Tibial nerve (tissue), 4 donors: Measurements from ENCODE around the gene CTSS. TPM values are rescaled to one million over a fixed set of nuclear protein-coding genes. Genes with fewer than 3 reads are reported as not detected.

Source experiments
- DNase-seq, 2 donors: peaks; one replicate each; pipeline ENCODE4 v3.0.0-alpha.2; 2019; ENCODE audit warnings: low spot score in 2 of 2
- H3K27ac ChIP-seq, 4 donors: fragments of 200-600 bp; sonication (generic) in 3 of 4; one replicate each; pipeline ENCODE4 v1.5.1; 2017 to 2019; ENCODE audit warnings: mild to moderate bottlenecking in 1 of 4
- H3K27me3 ChIP-seq, 2 donors: fragments of 200-600 bp; sonication (generic) in 1 of 2; one replicate each; pipeline versions ENCODE4 v1.5.1 to v1.6.0; 2017 to 2019
- H3K36me3 ChIP-seq, 3 donors: fragments of 200-600 bp; sonication (generic); one replicate each; pipeline ENCODE4 v1.5.1; 2018 to 2019
- H3K4me1 ChIP-seq, 4 donors: fragments of 200-600 bp; sonication (generic) in 3 of 4; one replicate each; pipeline ENCODE4 v1.5.1; 2017 to 2019
- H3K4me3 ChIP-seq, 4 donors: fragments of 200-600 bp; sonication (generic) in 3 of 4; one replicate each; pipeline ENCODE4 v1.5.1; 2017 to 2019; ENCODE audit warnings: mild to moderate bottlenecking in 1 of 4, moderate library complexity in 1 of 4
- H3K9me3 ChIP-seq, 4 donors: fragments of 200-600 bp; sonication (generic) in 3 of 4; one replicate each; pipeline ENCODE4 v1.5.1; 2017 to 2019
- EP300 ChIP-seq, 2 donors: sonication (generic); formaldehyde crosslinking; IDR thresholded peaks; one replicate each; pipeline ENCODE4 v1.6.1; 2017; ENCODE audit warnings: antibody characterized with exemption in 2 of 2, mild to moderate bottlenecking in 1 of 2
- POLR2A ChIP-seq, 2 donors: fragments of 450-650 bp; IDR thresholded peaks; one replicate each; pipeline ENCODE4 v1.6.1; 2017; ENCODE audit warnings: antibody characterized with exemption in 2 of 2, mild to moderate bottlenecking in 2 of 2, moderate library complexity in 2 of 2
- WGBS, 2 donors: methylation state at CpG; one replicate each; pipeline ENCODE4 v1.1.5; 2018; 5-methylcytosine and 5-hydroxymethylcytosine counted together
- small RNA-seq: library from RNA; depleted of rRNA; stranded (forward); fragments of <200 nt; gene quantifications from one replicate; pipeline ENCODE3, GENCODE V24; 2016
- total RNA-seq, 4 donors: library from RNA; depleted of rRNA; stranded (reverse); fragments of >200 nt; gene quantifications; one replicate each; pipeline ENCODE4 v1.1.0, GENCODE V29; 2016
- TF ChIP-seq, protein P1 (sequence below), 5 experiments: fragments of 200-600 bp in 3 of 5; fragments of 450-650 bp in 2 of 5; sonication (generic) in 3 of 5; IDR thresholded peaks; one replicate each; pipeline ENCODE4 v1.5.1; 2016 to 2019; ENCODE audit warnings: antibody characterized with exemption in 5 of 5, mild to moderate bottlenecking in 3 of 5, moderate library complexity in 2 of 5

CTSS gene
- total RNA-seq, 4 donors from 2014 or later = 29.7 to 57.7 (median 41.3) TPM

DNA sequence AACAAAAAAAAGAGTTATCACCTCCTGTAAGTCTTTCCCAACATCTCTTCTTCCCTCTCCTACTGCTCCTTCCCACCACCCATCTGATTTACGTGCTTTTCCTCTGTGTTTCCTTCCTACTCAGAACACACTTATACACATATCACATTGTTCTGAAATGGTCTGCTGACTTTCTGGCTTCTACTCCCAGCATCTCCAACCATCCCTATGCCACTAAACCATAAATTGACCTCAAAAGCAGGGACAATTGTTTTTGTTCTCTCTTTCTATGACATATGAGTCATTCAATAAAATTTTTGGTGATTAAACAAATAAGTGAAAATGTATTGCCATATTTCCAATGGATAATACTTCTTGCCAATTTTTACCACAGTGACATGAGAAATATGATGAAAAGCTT, 76.8 kb downstream of the CTSS start:
- no peaks in the 10 kb centered on the region for H3K27me3 ChIP-seq
- H3K9me3 ChIP-seq = no peaks in the 10 kb centered on the region
- H3K27ac ChIP-seq = peak overlapping the region in 2 of 4 donors; percentile 13 to 32
- DNase-seq = no peak
- peaks cover 0 to 52% (median 0%) of the 10 kb centered on the region in 3 donors for H3K36me3 ChIP-seq
- peaks cover 0 to 23% (median 0%) of the 10 kb centered on the region in 4 donors for H3K4me1 ChIP-seq
- no peak overlapping the region for H3K4me3 ChIP-seq
- TF ChIP-seq POLR2A (IDR thresholded peaks at IDR 0.05) (no peak), EP300 (IDR thresholded peaks at IDR 0.05) (peak in 1 of 2 donors; percentile 35)
- TF ChIP-seq, protein P1, sequence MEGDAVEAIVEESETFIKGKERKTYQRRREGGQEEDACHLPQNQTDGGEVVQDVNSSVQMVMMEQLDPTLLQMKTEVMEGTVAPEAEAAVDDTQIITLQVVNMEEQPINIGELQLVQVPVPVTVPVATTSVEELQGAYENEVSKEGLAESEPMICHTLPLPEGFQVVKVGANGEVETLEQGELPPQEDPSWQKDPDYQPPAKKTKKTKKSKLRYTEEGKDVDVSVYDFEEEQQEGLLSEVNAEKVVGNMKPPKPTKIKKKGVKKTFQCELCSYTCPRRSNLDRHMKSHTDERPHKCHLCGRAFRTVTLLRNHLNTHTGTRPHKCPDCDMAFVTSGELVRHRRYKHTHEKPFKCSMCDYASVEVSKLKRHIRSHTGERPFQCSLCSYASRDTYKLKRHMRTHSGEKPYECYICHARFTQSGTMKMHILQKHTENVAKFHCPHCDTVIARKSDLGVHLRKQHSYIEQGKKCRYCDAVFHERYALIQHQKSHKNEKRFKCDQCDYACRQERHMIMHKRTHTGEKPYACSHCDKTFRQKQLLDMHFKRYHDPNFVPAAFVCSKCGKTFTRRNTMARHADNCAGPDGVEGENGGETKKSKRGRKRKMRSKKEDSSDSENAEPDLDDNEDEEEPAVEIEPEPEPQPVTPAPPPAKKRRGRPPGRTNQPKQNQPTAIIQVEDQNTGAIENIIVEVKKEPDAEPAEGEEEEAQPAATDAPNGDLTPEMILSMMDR (IDR thresholded peaks at IDR 0.05) = no peak
- WGBS, 2 donors = 52 to 60% methylated on average over 1 of the region's 1 CpG

DNA sequence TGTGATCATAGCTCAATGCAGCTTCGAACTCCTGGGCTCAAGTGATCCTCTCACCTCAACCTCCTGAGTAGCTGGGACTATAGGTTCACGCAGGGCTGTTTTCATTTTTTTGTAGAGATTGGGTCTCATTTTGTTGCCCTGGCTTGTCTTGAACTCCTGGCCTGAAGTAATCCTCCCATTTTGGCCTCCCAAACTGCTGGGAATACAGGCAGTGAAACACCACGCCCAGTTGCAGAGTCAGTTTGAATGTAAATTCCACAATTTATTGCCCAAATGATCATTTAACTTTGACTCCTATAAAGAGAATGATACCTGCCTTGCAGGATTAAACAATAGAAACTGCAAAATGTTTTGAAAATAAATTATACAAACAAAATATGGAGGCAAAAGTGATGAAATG, 79.3 kb downstream of the CTSS start:
- H3K4me3 ChIP-seq = no peak overlapping the region
- H3K27ac ChIP-seq = no peak overlapping the region
- H3K36me3 ChIP-seq = peaks cover 0 to 39% (median 2%) of the 10 kb centered on the region in 3 donors
- no peaks in the 10 kb centered on the region for H3K9me3 ChIP-seq
- 99 to 100% methylated on average over 3 of the region's 3 CpGs for WGBS, 2 donors
- DNase-seq = no peak
- H3K4me1 ChIP-seq = peaks cover 0 to 14% (median 0%) of the 10 kb centered on the region in 4 donors
- TF ChIP-seq, protein P1 (IDR thresholded peaks at IDR 0.05) = no peak
- TF ChIP-seq POLR2A (IDR thresholded peaks at IDR 0.05) (no peak), EP300 (IDR thresholded peaks at IDR 0.05) (no peak)
- H3K27me3 ChIP-seq = no peaks in the 10 kb centered on the region

DNA sequence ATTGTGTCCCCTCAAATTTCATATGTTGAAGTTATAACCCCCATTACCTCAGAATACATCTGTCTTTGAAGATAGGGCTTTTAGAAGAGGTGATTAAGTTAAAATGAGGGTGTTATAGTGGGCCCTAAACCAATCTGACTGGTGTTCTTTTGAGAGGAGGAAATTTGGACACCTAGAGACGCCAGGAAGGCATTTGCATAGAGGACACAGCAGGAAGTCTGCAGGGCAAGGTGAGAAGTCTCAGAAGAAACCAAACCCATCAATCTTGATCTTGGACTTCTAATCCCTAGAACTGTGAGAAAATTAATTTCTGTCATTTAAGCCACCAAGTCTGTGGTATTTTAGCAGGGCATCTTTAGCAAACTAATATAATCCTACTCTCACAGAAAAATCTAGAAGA, 81.7 kb downstream of the CTSS start:
- TF ChIP-seq EP300 (IDR thresholded peaks at IDR 0.05) = no peak
- no peak for DNase-seq
- Histone ChIP-seq H3K27ac (no peak overlapping the region), H3K9me3 (no peaks in the 10 kb centered on the region), H3K27me3 (no peaks in the 10 kb centered on the region), H3K4me3 (no peak overlapping the region), H3K36me3 (peaks cover 0 to 41% (median 2%) of the 10 kb centered on the region in 3 donors), H3K4me1 (peaks cover 0 to 2% (median 0%) of the 10 kb centered on the region in 4 donors)
- WGBS, 2 donors = 68 to 90% methylated on average over 1 of the region's 1 CpG

Small RNAs within 50 kb of the gene (small RNA-seq; reads per million reads assigned to genes)
- gene RNU6-1042P (not detected), gene RNU6-1309P (not detected)

Other genes with a start within 250 kb of the CTSS start
- gene ADAMTSL4, start 216.4 kb downstream of the CTSS start, total RNA-seq = 100 to 1,000 TPM in 2 of 4 donors, 10 to 100 TPM in 2; 54.4 to 132 (median 93.2) TPM
- 100 to 1,000 TPM; 235 to 306 (median 258) TPM for gene MCL1, start 186.2 kb downstream of the CTSS start, total RNA-seq
- gene ENSA, start 136.2 kb downstream of the CTSS start, total RNA-seq = 100 to 1,000 TPM; 120 to 331 (median 231) TPM
- gene GOLPH3L, start 68.6 kb downstream of the CTSS start, total RNA-seq = 10 to 100 TPM; 20.6 to 30.9 (median 26.5) TPM
- 1 to 10 TPM in 3 of 4 donors, under 1 TPM in 1; 0.39 to 8.7 (median 2.5) TPM for gene HORMAD1, start 44.9 kb downstream of the CTSS start, total RNA-seq
- gene CTSK, start 42.5 kb upstream of the CTSS start, total RNA-seq = 10 to 100 TPM; 42.0 to 87.9 (median 45.5) TPM
- gene ARNT, start 110.8 kb upstream of the CTSS start, total RNA-seq = 10 to 100 TPM; 56.6 to 67.4 (median 58.6) TPM
- gene CTXND2, start 121.4 kb upstream of the CTSS start, total RNA-seq = not detected
- gene SETDB1, start 160.6 kb upstream of the CTSS start, total RNA-seq = 10 to 100 TPM; 30.6 to 42.9 (median 35.3) TPM
- gene CERS2, start 209.1 kb upstream of the CTSS start, total RNA-seq = 100 to 1,000 TPM; 137 to 168 (median 140) TPM
- gene ANXA9, start 216.5 kb upstream of the CTSS start, total RNA-seq = 10 to 100 TPM in 2 of 4 donors, 1 to 10 TPM in 2; 2.1 to 12.2 (median 7.8) TPM
- gene MINDY1, start 241.1 kb upstream of the CTSS start, total RNA-seq = 10 to 100 TPM; 45.5 to 63.2 (median 49.5) TPM
- 10 to 100 TPM; 22.0 to 40.4 (median 28.5) TPM for gene PRUNE1, start 242.7 kb upstream of the CTSS start, total RNA-seq